Kidney glomerular epithelial cell (primary cell): Measurements from ENCODE around the gene PLD4.

Experiments used
- DNase-seq: peaks from one replicate; lab custom pipeline; 2025; lab: John Stamatoyannopoulos, UW

The PLD4 gene

GRCh38 chr14:104928391-104929133 lies 3.9 kb downstream of the PLD4 start:
- no peak for DNase-seq

GRCh38 chr14:104929268-104930230 lies 4.9 kb downstream of the PLD4 start:
- DNase-seq = no peak

DNA sequence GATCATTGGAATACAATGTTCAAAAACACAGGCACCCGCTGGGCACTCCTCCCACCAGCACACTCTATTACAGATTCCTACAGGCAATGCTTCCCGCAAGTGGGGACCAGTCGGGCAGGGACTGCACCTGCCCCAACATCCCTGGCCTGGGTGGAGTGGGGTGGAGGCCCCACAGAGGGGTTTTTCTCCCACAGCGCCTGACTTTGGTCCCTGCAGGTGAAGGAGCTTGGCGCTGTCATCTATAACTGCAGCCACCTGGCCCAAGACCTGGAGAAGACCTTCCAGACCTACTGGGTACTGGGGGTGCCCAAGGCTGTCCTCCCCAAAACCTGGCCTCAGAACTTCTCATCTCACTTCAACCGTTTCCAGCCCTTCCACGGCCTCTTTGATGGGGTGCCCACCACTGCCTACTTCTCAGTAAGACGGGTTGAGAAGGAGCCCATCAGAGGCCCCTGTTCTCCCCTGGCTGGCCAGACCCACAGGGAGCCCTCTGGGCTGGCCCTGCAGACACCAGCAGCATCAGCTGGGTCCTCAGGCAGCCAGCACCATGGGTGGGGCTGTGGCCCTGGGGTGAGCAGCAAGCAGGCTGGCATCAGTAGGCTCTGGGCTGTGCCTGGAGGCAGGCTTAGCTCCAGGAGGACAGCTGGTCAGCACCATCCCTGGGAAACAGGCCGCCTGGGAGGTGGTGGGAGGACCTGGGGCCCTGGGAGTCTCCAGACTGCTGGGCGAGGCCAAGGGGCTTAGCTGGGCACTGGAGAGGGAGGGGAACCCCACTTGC lies 6.0 kb downstream of the PLD4 start:
- DNase-seq = no peak

GRCh38 chr14:104931304-104931770 lies 6.7 kb downstream of the PLD4 start:
- no peak for DNase-seq

GRCh38 chr14:104931771-104932675 lies 7.3 kb downstream of the PLD4 start:
- DNase-seq = no peak

- peak; percentile 26 for DNase-seq
Measured at GRCh38 chr14:104932676-104933631, 8.3 kb downstream of the PLD4 start.

DNA sequence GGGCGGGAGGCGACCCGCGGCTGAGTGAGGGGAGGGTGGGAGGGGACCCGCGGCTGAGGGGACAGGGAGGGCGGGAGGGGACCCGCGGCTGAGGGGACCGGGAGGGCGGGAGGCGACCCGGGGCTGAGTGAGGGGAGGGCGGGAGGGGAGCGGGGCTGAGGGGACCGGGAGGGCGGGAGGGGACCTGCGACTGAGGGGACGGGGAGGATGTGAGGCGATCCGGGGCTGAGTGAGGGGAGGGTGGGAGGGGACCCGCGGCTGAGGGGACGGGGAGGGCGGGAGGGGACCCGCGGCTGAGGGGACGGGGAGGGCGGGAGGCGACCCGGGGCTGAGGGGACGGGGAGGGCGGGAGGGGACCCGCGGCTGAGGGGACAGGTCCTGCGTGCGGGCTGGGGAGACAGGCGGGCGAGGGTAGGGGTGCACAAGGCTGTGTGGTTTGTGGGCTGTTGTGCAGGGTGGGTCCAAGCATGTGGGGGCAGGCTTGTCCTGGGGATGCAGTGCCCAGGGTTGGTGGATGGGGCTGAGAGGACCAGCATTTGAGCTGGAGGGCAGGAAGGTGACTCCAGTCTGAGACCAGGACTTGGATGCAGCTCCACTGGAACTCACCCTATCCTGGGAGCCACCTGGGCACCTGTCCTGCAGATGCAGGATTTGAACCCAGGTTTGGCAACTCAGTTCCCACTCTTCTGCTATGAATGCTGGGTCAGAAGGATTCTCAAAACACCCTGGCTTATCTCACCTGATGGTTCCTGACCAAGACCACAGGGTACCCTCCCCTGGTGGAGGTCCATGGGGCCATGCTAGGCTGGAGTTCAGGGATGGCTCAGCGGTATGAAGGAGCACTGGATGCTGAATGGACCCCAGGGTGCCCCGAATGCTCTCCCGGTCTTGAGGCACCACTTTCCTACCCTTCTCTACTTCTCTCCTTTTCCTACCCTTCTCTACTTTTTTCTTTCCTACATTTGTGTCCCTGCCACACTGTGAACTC lies 9.4 kb downstream of the PLD4 start:
- no peak for DNase-seq

- no peak for DNase-seq
Measured at GRCh38 chr14:104935026-104935650, 10.5 kb downstream of the PLD4 start.

GRCh38 chr14:104935955-104936354 lies 11.3 kb downstream of the PLD4 start:
- no peak for DNase-seq

GRCh38 chr14:104936361-104937155 lies 11.9 kb downstream of the PLD4 start:
- DNase-seq = no peak

GRCh38 chr14:104937161-104937560 lies 12.5 kb downstream of the PLD4 start:
- no peak for DNase-seq

DNA sequence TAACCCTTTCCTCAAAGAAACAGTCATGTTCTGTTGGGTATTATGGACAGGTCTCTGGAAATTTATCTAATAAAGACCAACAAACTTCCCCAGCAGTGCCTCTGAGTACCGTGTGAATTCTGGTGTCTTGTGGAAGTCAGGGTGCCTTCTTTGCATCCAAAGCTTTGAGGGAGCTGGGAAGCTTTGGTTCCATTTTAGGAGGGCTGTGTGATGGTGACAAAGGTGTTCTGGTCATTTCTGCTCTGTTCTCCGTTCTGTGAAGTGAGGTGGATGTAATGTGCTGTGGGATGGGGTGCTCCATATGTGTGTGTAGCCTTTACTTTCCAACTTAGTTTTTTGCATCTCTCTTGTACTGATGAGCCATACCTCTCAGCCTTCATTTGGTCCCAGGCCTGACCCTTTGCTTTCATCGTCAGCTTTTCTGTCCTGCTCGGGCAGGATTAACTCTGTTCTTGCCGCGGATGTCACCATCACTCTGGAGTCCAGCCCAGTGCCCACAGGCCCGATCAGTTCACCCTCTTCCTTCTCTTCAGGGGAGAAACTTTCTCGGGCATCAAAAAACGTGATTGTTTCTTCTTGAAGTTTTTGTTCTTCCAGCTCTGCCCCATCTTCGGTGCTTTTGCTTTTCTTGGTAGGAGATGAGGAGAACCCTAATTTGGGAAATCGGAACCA lies 13.2 kb downstream of the PLD4 start:
- no peak for DNase-seq

GRCh38 chr14:104938436-104938835 lies 13.8 kb downstream of the PLD4 start:
- DNase-seq = no peak

DNA sequence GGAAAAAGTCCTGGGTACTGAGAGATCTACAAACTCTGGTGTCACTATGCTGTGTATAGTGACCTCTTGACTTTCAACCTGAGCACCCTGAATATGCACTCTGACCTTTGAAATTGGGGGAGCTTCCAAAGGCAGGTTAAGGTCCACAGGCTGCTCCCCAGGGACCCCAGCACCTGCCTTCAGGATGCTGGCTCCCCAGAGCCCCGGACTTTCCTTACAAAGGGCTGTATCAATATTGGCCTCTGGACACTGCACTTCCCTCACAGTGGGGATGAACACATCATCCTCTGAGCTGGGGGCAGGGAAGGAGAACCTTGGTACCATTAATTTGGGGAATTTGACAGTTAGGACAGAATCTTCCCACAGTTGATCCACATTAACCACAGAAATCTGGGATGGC lies 14.3 kb downstream of the PLD4 start:
- no peak for DNase-seq

GRCh38 chr14:104939666-104940410 lies 15.2 kb downstream of the PLD4 start:
- no peak for DNase-seq

DNA sequence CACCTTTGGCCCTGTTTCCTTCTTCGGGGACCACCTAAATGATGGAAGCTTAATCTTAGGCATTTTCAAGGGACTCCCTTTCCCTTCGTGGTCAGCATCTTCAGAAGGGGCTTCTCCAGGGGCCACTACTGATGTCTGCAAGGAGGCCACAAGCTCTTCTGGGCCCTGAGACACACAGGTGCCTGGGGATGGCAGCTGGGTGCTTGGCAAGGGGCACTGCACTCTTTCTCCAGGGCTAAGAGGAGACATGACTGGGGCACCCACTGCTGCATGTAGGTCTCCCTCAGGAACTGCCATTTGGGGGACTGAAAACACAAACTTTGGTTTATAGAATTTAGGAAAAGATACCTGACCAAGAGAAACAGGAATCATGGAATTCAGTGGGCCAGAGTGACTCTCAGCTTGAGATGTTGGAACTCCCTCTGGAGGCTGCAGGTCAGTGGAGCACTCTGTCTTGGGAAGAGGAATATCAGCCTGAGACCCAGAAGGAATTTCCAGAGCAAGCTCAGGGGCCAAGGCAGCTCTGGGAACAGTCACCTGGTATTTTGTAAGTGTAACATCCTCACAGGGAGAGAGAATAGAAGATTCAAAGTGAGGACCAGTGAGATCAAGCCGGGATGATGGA lies 16.0 kb downstream of the PLD4 start:
- DNase-seq = no peak
